Calu3 (cell line): ENCODE results near the gene MFN2. TPM values are rescaled to one million over a fixed set of nuclear protein-coding genes. Genes with fewer than 3 reads are reported as not detected.

Experiments
- BruUV-seq: library from RNA; stranded (reverse); fragments of 400-500 nt; replicated peaks from 2 replicates; lab custom pipeline; 2021; lab: Mats Ljungman, UMichigan
- CTCF ChIA-PET: fragments of 300-600 bp; sonication (Branson Sonifier 250); formaldehyde crosslinking; loops from one replicate; lab custom pipeline; 2022; ENCODE audit warnings: antibody characterized with exemption; lab: Charles Lee
- DNase-seq: peaks from one replicate; pipeline ENCODE4 v3.0.0; 2022
- H3K27ac Mint-ChIP-seq: one replicate; pipeline ENCODE4 v1.8.0; 2022; ENCODE audit warnings: mixed read lengths; ENCODE audit not compliant: unreplicated experiment
- H3K27me3 Mint-ChIP-seq: one replicate; pipeline ENCODE4 v1.8.0; 2022; ENCODE audit warnings: mixed read lengths; ENCODE audit not compliant: unreplicated experiment
- H3K36me3 Mint-ChIP-seq: one replicate; pipeline ENCODE4 v1.8.0; 2022; ENCODE audit warnings: mild to moderate bottlenecking, moderate library complexity, mixed read lengths; ENCODE audit not compliant: insufficient read depth, unreplicated experiment
- H3K4me1 Mint-ChIP-seq: one replicate; pipeline ENCODE4 v1.8.0; 2022; ENCODE audit warnings: mild to moderate bottlenecking, low read depth, mixed read lengths; ENCODE audit not compliant: unreplicated experiment
- H3K4me3 Mint-ChIP-seq: one replicate; pipeline ENCODE4 v1.8.0; 2022; ENCODE audit warnings: mild to moderate bottlenecking, low read depth, moderate library complexity, mixed read lengths; ENCODE audit not compliant: unreplicated experiment
- H3K9me3 Mint-ChIP-seq: one replicate; pipeline ENCODE4 v1.8.0; 2022; ENCODE audit warnings: low read depth, mixed read lengths; ENCODE audit not compliant: unreplicated experiment
- CTCF ChIP-seq: fragments of 200-600 bp; IDR thresholded peaks from one replicate; pipeline ENCODE4 v1.8.0; 2022; ENCODE audit warnings: antibody characterized with exemption; ENCODE audit not compliant: unreplicated experiment
- intact Hi-C: fragments of 100-400 bp; cut with micrococcal nuclease; formaldehyde crosslinking; loops from one replicate; pipeline ENCODE4 v1.10.0; 2022; ENCODE audit not compliant: unreplicated experiment
- total RNA-seq: library from RNA; stranded (reverse); gene quantifications from 2 replicates; pipeline ENCODE4 v1.2.3, GENCODE V29; 2022

The MFN2 gene
- total RNA-seq, 1 experiment from 2014 or later = 61.8 TPM

DNA sequence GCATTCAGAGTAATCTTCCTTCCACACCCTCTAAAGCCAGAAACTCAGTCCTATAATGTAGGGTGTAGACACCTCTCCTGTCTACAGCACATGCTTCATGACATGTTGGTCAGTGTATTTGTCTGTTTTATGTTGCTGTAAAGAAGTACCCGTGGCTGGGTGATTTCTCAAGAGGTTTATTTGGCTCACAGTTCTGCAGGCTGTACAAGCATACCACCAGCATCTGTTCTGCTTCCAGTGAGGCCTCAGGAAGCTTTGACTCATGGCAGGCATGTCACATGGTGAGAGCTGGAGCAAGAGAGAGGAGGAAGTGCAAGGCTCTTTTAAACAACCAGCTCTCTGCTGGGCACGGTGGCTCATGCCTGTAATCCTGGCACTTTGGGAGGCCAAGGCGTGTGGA is 33.6 kb upstream of the MFN2 start:
- TF ChIP-seq CTCF = no peak
- Mint-ChIP-seq H3K27me3 (no peaks in the 10 kb centered on the region), H3K27ac (no peak overlapping the region), H3K9me3 (no peaks in the 10 kb centered on the region), H3K36me3 (peaks cover 28% of the 10 kb centered on the region), H3K4me1 (no peaks in the 10 kb centered on the region), H3K4me3 (no peak overlapping the region)
- CTCF ChIA-PET = no interaction called here
- no TSS peak for BruUV-seq
- no peak for DNase-seq
- intact Hi-C loops = no loop called here

- Mint-ChIP-seq H3K9me3 (no peaks in the 10 kb centered on the region), H3K36me3 (peaks cover 28% of the 10 kb centered on the region), H3K4me1 (no peaks in the 10 kb centered on the region), H3K27ac (no peak overlapping the region), H3K27me3 (no peaks in the 10 kb centered on the region), H3K4me3 (no peak overlapping the region)
- no peak for TF ChIP-seq CTCF
- BruUV-seq = no TSS peak
- no peak for DNase-seq
- CTCF ChIA-PET = no interaction called here
- intact Hi-C loops = no loop called here
Observed at GRCh38 chr1:11948822-11949458, 31.3 kb upstream of the MFN2 start.

DNA sequence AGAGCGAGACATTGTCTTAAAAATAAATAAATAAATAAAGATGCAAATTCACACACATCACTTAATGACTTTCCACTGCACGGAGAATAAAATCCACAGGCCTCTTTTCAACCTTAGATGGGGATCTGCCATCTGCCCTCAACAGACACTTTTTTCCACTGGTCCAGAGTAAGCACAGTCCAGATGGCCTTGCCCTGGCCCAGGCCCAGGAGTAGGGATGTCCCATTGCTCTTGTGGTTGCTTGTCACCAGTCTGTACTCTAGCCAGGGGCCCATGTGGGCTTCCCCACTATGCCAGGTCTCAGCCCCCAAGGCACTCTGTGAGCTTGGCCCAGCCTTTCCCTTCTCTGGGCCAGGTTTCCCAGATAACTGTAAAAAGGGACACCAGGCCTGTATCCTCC is 28.3 kb upstream of the MFN2 start:
- no peak for DNase-seq
- Mint-ChIP-seq H3K27me3 (no peaks in the 10 kb centered on the region), H3K4me1 (no peaks in the 10 kb centered on the region), H3K9me3 (no peaks in the 10 kb centered on the region), H3K4me3 (no peak overlapping the region), H3K27ac (no peak overlapping the region), H3K36me3 (peaks cover 28% of the 10 kb centered on the region)
- no peak for TF ChIP-seq CTCF
- intact Hi-C loops = no loop called here
- BruUV-seq = no TSS peak
- CTCF ChIA-PET = no interaction called here

GRCh38 chr1:11952455-11953109 is 27.7 kb upstream of the MFN2 start:
- TF ChIP-seq CTCF = no peak
- Mint-ChIP-seq H3K4me3 (no peak overlapping the region), H3K4me1 (no peaks in the 10 kb centered on the region), H3K9me3 (no peaks in the 10 kb centered on the region), H3K27ac (no peak overlapping the region), H3K27me3 (no peaks in the 10 kb centered on the region), H3K36me3 (peaks cover 28% of the 10 kb centered on the region)
- BruUV-seq = no TSS peak
- CTCF ChIA-PET = interaction anchor here (0.8 kb wide), 1 partner anchor 14 kb away, joined by 4 read pairs; no protein-coding TSS in a partner anchor
- intact Hi-C loops = no loop called here
- DNase-seq = no peak
